Measurements from ENCODE around the gene PLEKHA1.

The PLEKHA1 gene

DNA sequence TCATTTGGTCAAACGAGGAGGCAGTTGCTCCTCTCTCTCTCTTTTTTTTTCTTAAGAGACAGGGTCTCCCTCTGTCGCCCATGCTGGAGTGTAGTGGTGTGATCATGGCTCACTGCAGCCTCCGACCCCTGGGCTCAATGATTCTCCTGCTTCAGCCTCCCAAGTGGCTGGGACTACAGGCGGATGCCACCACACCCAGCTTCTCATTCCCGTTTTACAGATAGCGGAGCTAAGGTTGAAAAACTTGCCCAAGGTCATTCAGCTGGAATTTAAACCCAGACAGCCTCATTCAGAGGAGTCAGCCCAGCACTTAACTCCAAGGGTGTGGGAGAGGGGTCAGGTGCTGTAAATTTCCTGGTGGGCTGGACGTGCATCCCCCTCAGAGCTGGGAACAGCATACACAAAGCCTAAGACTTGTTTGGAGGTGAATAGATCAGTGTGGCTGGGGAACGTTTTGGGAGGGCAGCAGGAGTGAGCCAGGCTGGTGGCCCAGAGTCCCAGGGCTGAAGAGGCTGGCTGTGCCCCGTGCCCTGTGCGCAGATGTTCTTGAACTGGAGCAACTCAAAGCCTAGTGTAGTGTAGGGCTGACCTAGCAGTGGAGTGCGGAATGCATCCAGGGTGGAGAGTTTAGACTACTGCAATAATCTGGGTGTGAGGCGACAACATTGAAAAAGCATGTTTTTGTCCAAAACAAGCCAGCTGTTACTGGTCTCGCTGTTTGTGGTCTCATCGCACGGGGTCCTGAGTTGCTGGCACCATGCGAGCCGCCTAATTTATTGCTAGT is 89.2 kb downstream of the PLEKHA1 start:
- peak in 1 of 2 experiments; percentile 24 for DNase-seq

DNA sequence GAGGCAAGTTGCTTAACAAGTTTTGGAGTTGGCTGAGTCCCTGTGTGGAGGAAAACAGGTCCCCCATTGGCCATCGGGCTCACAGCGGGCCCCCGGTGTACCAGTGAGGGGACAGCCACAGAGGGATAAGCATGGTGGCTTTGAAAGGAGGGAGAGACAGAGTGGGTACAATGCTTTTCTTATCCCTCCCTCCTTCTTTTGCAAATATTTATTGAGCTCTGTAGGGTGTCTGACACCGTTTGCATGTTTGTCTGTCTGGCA is 89.7 kb downstream of the PLEKHA1 start:
- no peak for DNase-seq

DNA sequence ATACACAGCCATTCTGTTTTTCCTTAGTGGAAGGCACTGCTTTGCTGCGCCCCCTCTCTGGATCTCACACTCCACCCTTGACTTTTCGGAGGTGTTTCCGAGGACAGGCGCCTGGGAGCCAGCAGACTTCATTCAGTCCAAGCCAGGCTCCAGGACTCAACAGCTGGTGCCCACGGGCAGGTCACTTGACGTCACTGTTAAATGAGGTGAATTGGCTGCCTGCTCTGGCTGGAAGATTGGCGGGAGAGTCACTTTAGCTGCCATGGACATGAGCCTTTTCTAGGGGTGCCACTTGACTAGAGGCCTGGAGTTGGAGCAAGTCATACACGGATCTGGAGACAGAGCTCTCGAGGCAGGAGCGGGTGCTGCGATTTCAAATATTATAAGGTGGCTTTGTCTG is 90.1 kb downstream of the PLEKHA1 start:
- DNase-seq: peak in 1 of 2 experiments; percentile 38

DNA sequence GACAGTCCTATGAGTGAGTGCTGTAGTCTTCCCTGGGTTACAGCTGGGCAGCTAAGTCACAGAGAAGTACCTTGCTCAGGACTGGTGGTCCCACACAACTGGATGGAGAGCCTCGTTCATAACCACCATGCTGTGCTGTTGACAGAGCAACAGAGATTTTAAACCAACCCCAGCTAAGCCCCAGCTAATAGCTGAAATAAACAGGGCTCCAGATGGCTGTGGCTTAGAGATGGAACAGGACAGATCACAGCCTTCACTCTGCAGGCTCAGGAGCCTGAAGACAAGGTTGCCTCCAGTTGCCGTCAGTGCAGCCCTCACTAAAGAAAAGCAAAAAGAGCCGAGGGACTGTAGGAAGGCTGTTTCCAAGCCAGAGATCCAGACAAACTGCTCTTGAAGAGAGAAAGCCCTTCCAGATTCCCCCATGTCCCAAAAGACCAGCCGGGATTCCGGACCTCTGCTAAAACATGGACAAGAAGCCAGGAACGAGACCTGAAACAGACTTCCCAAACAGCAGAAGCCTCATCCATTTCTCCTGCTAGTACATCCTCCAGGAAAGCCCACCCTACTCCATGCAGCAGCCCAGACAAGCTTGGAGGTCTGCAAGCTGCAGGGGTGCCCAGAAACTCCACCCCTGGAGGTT is 91.0 kb downstream of the PLEKHA1 start:
- no peak for DNase-seq

DNA sequence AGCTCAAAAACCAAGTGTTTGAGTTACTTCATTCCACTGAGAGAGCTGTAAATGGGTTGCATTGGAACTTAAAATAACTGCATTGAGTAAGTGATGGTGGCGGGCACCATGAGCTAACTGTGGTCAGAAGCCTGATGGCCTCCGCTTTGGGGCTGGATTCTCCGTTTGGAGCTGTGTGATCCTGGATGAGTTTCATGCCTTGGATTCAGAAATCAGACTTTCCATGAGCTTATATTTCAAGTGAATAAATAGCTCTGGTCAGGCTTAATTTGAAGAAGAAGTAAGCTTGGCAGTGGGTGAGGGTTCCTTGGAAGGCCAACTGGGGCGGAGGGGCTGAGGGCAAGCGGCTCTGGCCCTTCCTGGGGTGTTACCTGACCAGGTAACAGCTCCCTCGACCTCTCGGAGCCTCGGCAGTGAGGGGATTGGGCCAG is 92.5 kb downstream of the PLEKHA1 start:
- no peak for DNase-seq

DNA sequence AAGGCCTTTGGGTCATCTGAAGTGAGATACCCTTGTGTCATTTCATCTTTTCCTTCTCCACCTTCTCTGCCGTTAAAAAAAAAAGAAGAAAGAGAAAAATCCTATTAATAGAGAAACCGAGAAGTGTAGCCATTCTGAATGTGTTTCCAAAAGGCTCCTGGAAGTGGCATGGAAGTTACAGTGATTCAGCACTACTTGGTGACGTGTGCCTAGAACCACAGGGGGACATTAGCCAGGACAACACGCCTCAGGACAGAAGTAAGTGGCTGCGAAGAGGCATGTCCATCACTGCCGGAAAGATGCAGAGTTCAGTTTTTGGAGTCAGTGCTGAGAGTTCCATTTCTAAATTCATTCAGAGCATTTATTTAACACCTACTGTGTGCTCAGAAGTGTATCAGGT is 93.2 kb downstream of the PLEKHA1 start:
- no peak for DNase-seq

DNA sequence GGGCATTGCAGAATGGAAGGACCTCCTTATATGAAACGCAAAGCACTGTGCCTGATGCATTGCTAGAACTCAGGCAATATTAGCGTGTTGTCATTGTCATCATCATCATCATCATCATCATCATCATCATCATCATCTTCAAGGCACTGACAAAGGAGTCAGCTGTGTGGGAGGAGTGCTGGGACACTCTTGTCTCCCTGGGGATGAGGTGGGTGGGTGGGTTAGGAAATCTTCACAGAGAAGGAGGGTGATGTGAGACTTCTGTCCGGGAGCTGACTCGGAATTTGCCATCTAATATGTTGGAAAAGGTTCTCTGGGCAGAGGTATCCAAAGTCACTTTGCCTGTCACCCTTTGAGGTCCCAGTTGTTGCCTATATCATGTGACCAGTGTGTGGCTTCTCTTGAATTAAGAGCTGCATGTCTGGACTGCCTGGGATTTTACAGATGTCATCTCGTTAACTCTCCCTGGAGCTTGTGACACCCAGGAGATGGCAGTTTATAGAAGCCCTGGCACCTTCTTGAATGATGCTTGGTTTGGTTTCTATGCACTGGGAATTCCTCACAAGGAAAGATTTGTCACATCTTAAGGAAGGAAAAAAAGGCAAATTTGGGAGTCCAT is 93.9 kb downstream of the PLEKHA1 start:
- DNase-seq: no peak

DNA sequence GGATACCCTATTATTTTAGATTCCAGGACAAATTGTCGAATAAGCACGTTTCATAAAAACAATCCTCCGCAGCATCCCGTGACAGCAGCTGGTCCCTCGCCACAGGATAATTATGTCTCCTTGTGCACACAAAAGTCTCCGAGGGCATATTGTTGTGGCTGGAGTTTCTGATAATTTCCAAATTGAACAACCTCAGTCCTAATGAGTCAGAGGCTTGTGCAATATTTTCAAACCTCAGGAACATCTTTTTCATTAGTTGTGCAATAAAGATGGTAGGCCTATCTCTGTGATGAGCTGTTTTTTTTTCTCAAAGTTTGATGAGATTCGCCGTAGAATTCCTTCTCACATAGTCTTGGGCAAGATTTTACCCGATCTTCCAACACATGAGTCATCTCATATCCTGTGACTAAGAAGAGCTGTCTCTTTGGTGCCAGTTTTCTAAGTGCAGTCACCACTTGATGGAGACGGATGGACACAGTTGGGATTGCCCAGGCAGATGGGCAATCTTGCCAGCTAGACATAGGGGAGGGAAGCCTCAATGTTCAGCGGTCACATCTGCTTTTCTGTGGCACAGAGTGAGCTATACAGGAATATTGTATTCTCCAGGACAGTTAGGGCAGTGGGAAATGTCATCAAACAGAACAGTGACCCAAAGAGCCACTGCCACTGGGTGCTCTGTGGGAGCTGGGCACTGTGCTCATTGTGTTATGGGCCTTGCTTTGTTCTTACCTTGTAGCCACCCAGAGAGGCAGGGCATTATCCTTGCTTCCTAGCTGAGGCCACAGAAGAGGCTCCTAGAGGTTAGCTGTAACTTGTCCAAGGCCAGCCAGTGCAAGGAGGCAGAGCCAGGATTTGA is 94.6 kb downstream of the PLEKHA1 start:
- peak; percentile 22 to 60 for DNase-seq

DNA sequence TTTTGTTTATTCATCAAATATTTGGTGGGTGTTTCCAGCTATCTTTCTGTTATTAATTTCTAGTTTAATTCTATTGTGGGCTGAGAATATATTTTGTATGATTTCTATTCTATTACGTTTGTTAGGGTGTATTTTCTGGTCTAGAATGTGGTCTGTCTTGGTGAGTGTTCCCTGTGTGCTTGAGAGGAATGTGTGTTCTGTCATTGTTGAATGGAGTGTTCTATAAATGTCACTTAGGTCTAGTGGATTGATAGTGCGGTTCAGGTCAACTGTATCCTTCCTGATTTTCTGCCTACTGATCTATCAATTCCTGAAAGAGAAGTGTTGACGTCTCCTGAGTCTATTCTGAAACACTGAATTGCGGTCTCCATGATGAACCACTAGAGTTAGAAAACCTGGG is 95.3 kb downstream of the PLEKHA1 start:
- no peak for DNase-seq

DNA sequence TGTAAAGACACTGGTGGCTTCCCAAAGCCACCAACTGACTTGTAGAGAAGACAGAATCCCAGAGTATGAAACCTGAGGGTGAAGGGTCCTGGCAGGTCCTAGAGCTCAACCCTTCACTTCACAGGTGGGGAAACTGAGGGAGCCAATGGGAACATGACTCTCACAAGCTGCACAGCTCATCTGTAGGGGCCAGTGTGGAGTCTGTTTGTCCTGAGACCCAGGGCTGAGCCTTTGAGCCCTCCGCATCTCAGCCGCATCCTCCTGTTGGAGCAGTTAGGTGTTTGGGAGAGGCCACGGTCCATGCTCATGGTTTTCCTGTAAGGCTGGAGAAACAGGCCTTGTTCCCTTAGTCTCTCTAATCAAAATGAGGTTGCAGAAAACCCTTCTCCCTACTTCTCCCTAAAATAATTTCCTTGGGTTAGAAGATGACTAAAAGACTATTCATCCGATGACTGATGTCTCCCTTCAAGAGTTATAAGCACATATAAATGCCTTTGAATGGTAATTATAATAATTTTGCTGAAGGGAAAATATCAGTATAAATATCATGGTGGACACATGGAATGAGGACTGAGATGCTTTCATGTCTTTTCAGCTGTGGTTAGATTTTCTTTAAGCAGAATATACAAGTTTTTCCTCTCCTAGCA is 97.1 kb downstream of the PLEKHA1 start:
- no peak for DNase-seq

DNA sequence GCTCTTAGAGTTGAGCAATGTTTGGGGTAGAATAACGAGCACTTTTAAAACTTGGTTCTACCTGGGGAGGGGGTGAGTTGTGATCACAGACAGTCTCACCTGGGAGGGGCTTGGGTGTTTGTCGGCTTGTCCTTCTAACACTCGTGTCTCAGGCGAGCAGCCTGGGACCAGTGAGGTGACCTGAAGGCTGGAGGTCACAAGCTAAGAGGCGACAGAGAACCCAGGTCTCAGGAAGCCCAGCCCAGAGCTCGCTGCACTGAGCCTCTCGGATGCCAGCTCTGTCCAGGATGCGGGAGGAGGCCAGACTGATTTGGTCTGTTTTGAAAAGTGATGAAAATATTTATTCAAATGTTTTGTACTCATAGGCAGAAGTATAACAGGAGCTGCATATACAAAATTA is 98.6 kb downstream of the PLEKHA1 start:
- no peak for DNase-seq

DNA sequence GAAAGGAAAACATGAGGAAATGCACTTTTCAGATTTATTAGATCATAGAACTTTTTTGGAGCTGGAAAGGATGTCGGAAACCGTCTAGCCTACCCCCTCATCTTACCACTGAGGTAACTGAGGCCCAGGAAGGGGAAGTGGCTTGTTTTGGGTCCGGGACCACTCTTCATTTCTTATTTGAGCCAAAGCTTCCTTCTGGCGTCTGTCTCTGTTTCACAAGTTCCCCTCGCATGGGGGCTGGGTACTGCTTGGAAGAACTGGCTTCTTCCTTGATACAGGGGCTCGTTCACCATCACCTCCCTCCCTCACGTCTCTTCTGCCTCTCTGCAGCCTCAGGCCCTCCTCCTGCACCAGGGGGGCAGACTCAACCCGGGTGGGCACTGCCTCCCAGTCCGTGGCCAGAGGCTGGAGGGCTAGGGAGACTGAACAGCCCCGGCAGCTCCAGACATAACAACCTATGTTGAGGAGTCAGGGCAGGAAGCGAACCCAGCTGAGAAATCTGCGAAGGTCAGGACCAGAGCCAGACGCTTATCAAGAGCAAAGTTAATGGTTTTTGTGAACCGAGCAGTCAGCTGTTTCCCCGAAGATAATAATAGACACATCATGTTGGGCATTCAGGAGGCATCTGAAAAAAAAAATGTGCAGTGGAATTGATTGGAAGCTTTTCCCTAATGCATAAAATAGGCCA is 99.8 kb downstream of the PLEKHA1 start:
- DNase-seq: no peak

DNA sequence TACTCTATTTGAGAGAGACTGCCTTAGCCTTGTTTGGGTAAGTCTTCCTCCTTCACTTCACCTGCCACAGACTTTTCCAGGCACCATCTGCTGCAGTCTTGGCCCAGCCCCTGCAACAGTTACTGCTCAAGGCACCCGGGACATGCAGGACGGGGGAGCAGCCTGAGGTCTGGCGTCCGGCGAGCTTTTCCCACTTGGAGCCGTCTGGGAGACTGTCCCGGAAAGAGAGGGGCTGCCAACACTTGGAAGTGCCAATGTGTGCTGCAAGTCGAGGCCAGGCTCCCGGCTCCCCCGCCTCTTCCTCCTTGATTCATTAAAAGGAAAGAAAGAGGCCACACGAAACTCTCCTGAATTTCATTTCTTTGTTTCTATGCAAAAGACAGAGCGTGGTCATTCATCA is 100.6 kb downstream of the PLEKHA1 start:
- DNase-seq: peak in 1 of 2 experiments; percentile 83

DNA sequence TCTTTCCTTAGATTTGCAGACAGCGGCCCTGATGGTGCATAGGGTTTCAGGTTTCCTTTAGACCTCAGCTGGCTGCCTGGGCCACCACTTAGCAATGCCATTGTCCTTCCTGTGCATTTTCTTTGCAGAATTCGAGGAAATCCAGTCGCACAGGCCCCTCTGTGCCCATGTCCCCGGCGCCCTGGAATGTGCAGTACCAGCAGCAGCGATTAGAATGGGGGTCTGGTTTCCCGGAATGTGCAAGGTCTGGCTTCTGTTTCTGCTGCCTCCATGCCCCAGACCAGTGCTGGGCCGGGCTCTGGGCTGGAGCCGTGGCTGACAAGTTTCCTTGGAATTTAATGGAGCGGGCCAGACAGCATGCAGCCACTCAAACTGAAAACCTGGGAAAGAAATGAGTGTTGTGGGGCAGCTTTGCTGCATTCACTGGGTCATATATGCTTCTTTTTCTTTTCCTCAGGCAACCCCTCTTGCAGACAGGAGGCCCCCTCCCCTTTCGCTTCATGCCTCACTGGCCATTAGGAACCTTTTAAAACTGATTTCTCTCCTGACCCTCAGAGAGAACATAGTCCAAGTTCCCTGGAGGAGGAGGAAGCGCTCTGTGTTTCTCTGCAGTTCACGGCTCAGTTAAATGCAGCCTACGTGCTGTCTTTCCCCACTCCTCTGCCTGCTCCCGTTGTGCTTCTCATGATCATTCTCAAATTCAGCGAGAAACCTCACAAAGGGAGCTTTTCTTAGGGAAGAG is 101.3 kb downstream of the PLEKHA1 start:
- DNase-seq: no peak

DNA sequence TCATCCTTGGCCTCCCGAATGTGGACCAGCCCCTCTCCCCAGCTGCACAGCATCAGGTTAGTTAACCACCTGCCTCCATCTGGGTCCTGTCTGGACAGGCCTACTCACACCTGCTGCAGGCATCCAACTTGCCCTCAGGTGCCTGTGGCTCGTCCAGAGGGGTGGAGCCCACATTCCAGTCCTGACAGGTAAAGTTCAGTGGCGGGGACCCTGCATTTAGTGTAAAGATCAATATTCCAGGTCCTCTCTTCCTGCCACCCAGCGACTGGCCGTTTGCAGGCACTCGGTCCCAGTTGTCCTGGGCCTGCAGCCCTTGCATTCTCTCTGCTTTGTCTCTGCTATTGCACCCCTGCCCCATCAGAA is 101.8 kb downstream of the PLEKHA1 start:
- DNase-seq: no peak

DNA sequence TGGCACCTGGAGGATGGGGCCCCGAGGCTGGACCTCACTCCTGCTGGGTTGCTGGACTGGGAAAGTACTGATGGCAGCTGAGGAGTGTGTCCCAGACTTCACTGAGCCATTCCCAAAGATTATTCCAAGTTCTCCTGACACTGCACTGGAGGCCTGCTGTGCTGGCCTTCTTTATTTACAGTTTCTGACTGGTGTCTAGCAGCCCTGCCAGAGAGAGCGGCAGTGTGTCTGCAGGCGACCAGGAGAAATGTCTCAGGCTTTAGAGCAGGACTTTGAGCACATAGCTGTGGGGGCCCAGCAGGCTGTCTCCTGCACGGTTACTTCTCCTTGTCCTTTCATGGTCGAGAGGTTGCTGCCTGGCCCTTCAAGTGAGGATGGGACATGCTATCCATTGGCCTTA is 102.9 kb downstream of the PLEKHA1 start:
- peak in 1 of 2 experiments; percentile 7 for DNase-seq

DNA sequence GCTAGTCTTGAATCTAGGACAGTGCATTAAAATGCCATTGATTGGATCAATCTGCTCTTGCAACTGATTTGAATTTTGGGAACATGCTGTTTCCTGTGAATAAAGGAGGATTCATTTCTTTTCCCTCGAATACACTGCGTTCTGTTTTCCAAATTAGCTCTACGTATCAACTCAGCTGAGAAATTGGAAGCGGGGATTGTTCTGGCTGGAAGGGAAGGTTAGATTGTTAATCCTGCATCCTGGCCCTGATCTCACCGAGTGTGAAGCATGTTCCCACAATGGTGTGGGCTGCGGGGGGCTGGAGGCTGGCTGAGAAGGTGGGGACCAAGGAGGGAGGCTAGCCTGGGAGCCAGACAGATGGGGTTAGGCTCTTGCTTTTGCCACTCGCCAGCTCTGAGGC is 104.5 kb downstream of the PLEKHA1 start:
- DNase-seq: no peak

DNA sequence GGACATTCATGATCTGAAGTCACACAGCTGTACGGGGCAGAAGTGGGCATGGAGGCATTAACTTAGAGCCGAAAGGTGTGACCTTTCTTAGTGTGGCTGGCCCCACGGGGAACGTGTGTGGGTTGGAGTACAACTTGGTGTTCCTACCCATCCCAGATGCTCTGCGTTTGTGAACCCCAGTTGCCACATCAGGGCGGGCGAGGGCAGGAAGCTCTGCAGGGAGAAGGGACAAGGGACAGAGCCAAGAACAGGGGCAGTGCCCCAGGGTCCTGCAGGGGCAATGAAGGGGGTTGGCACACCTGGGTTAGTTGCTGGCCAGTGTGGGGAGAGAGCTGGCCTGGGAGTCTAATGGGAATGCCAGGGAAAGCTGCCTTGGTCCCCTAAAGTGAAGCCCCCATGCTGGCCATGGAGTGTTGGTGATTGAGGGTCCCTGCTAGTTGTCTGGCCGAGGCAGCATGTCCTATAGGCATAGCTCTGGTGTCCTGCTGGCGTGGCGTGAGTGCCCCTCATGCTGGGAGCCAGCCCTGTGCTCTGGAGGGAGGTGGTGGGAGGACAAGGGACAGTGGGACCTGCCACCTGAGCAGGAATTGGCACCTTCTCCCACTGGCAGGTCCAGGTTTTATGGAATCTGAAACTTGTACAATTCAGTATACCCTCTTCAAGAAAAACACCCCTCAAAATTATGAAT is 105.8 kb downstream of the PLEKHA1 start:
- DNase-seq: no peak

DNA sequence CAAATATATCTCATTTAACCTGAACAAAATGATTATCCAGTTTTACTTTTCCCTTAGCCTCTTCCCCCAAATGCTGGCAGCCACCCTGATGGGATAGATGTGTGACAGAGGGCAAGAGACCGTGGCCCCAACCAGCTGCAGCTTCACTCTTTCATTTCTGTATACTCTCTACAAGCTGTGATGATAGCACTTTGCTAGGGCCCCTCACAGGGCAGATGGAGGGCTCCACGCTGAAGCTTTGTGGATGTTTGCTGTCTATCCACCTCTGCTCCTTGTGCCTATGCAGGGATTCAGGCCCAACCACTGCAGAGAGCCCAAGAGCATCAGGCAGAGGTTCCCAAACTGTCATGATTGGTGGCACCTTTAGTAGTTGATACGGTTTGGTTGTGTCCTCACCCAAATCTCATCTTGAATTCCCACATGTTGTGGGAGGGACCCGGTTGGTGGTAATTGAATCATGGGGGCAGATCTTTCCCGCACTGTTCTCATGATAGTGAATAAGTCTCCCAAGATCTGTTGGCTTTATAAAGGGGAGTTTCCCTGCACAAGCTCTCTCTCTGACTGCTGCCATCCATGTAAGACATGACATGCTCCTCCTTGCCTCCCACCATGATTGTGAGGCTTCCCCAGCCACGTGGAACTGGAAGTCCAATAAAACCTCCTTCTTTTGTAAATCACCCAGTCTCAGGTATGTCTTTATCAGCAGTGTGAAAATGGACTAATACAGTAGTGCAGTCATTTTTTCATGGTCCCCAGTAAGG is 107.0 kb downstream of the PLEKHA1 start:
- no peak for DNase-seq
